GM13976 (cell line): ENCODE results near the gene BOD1L1.

ENCODE experiments used
- DNase-seq: peaks from one replicate; pipeline ENCODE4 v3.0.0; 2012; ENCODE audit warnings: low spot score
- in situ Hi-C: fragments of 300-500 bp; cut with MboI; formaldehyde crosslinking; loops from one replicate; pipeline ENCODE4 v1.12.0; 2022; ENCODE audit warnings: low sequenced_read_pairs, mixed read lengths, inconsistent platforms; ENCODE audit not compliant: unreplicated experiment
- TF ChIP-seq, protein P1 (sequence below): IDR thresholded peaks from 2 replicates; pipeline ENCODE4 v1.5.1; 2012; ENCODE audit warnings: borderline replicate concordance, mild to moderate bottlenecking; ENCODE audit not compliant: insufficient read depth; ENCODE audit errors: extremely low read depth, missing control alignments, control extremely low read depth

Gene BOD1L1

DNA sequence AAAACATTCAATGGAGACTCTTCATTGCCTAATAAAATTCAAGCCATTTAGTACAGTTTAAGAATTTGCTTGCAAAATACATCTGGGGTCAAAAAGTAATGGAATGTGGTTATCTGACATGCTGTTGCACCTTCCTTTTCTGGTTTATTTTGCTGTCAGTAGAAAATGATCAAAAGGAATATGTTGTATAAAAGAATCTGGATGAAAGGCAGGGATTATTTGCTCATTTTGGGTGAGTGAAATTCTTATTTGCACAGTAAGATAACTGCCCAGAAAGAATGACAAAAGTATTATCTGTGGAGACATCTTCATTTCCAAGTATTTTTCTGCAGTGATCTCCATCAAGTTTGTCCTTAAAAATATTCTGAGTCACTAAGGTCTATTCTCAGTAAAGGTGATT lies 30.4 kb downstream of the BOD1L1 start:
- TF ChIP-seq, protein P1, sequence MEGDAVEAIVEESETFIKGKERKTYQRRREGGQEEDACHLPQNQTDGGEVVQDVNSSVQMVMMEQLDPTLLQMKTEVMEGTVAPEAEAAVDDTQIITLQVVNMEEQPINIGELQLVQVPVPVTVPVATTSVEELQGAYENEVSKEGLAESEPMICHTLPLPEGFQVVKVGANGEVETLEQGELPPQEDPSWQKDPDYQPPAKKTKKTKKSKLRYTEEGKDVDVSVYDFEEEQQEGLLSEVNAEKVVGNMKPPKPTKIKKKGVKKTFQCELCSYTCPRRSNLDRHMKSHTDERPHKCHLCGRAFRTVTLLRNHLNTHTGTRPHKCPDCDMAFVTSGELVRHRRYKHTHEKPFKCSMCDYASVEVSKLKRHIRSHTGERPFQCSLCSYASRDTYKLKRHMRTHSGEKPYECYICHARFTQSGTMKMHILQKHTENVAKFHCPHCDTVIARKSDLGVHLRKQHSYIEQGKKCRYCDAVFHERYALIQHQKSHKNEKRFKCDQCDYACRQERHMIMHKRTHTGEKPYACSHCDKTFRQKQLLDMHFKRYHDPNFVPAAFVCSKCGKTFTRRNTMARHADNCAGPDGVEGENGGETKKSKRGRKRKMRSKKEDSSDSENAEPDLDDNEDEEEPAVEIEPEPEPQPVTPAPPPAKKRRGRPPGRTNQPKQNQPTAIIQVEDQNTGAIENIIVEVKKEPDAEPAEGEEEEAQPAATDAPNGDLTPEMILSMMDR = no peak
- no peak for DNase-seq
- in situ Hi-C loops = no loop called here

DNA sequence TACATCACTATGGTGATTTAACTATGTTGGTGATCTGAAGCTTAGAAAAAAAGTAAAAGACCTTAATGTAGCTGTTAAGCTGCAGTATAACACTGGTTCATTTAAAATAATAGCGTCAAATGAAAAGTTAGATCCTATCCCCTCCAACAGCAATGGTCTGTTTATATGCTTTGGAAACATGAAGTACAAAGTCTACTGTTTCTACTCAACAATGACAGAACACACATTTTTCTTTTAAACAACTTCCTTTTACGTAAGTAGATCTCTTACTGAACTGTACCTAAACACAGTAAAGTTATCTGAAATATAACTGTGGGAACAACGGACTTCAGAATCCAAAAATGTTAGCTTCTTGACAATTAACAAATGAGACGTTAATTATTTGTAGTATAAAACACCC lies 35.3 kb downstream of the BOD1L1 start:
- no peak for DNase-seq
- in situ Hi-C loops = no loop called here
- TF ChIP-seq, protein P1 = no peak

DNA sequence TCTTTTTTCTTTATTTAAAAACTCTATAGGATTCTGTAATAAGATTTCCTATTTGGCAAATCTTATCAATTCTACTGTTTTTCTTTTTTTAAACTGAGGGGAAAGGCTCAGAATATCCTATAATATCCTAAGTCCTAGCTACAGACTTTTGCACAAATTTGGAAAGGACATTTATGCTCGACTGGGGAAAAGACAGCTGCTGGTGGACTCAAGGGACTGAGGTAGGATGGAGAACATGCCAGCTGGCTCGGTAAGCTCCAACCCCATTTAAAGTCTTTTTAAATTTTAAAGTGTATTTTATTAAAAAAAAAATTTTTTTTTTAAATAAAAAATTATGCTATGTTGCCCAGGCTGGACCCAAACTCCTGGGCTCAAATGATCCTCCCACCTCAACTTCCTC lies 36.8 kb downstream of the BOD1L1 start:
- TF ChIP-seq, protein P1 = no peak
- in situ Hi-C loops = no loop called here
- no peak for DNase-seq

DNA sequence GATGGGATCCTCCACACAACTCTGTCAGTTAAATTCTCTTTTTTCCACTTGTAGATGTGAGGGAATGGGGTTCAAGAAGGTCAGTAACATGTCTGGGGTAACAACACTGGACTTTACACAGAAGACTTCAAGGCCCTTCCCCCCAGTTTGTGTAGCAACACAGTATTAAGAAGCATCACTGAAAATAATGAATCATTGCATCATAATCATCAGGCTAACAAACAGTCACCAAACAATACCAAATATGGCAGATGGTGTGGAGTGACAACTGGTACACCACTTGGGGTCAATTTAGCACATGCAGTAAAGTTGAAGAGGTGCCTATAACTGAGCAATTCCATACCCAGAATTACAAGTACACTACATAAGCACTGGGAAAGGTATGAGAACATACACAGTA lies 38.6 kb downstream of the BOD1L1 start:
- no peak for DNase-seq
- in situ Hi-C loops = no loop called here
- TF ChIP-seq, protein P1 = no peak

DNA sequence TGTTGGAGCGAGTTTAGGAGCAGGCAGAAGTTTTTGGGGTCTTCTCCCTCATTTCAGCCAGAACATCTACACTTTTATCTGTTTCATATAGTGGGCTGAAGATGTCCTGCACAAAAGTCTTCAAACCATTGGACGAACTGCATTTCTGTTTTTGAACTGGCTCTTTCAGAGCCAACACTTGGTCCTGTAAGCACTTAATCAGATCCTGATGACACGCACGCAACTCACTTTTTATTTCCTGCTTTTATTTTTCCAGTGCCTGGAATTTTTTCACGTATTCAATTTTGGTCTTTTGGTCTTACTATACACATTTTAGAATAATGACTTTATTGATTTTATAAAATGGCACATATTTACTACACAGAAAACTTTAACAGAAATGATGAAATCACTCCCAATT lies 43.0 kb downstream of the BOD1L1 start:
- DNase-seq = no peak
- TF ChIP-seq, protein P1 = no peak
- in situ Hi-C loops = no loop called here

DNA sequence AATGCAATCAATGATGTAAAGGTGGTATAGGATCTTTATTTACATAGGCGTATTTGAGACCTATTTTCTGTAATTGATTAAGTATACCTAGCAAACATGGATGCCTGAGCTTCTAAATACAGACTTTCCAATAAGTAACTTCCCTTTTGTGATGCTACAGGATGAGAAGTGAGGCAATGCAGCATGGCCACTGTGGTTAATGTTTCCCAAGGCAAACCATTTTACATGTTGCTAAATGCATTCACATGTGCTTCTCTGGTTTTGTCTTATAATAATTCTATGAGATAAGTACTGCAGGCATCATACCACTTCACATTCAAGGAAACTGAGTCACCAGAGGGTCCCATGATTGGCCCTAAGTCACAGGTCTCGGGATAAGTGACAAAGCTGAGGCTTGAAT lies 47.5 kb downstream of the BOD1L1 start:
- TF ChIP-seq, protein P1 = no peak
- in situ Hi-C loops = no loop called here
- no peak for DNase-seq

DNA sequence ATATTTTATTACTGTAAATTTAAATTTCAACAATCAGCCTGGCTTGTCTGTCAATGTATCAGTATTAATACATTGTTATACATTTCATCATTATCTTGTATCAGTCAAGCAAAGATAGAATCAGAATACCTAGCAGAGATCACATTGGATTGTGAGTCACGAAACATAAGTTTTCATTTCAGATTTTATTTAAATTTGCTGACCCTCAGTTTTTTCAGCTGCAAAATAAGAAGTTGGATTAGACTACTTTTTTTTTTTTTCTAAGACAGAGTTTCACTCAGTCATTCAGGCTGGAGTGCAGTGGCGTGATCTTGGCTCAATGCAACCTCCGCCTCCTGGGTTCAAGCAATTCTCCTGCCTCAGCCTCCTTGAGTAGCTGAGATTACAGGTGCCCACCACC lies 49.9 kb downstream of the BOD1L1 start:
- TF ChIP-seq, protein P1 = no peak
- no peak for DNase-seq
- in situ Hi-C loops = no loop called here
